Measurements from ENCODE around the gene KRT84. TPM values are rescaled to one million over a fixed set of nuclear protein-coding genes. Genes with fewer than 3 reads are reported as not detected.

The KRT84 gene
- total RNA-seq, 4 donors from 2014 or later = not detected

DNA sequence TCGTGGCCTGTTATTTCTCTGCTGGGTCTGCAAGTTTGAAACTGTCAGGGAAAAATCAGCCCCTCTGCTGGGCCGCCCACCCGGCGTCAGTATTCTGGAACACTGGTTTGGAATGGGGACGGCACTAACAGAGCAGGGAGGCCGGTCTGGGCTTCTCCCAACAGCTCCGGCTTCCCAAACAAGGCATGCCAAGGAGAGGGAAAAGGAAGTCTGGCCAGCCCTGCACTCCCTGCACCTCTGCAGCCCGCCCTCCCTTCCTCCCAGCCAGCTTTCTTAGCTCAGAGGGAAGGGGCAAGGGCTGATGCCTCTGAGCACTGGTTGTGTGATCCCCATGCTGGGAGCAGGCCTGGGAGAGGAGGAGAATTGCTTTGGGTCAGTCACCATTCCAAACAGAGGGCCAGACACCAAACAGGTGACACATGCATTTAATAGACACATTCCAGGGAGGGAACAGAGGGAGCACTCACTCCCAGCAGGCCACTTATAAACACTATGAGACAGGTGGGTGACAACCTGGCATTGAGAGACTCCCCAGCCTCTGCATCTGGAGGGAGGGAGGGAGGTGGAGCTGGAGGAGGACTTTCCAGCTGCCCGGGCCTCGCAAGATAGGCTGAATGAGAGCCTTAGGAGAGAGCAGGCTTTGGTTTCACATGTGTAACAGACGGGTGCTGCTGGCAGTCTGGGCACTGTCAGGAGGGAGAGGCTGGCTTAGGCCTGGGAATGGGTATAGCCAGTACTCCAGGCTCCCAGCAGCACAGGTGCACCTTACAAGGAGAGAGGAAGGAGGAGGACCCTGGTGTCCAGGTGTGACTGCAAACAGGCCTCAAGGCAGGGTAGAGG lies 38.4 kb upstream of the KRT84 start:
- H3K27me3 ChIP-seq = no peaks in the 10 kb centered on the region
- H3K27ac ChIP-seq = peak overlapping the region in 1 of 4 donors; percentile 16
- no peak overlapping the region for H3K4me3 ChIP-seq
- H3K36me3 ChIP-seq = no peaks in the 10 kb centered on the region
- TF ChIP-seq POLR2A (IDR thresholded peaks at IDR 0.05) = no peak
- TF ChIP-seq, protein P1, sequence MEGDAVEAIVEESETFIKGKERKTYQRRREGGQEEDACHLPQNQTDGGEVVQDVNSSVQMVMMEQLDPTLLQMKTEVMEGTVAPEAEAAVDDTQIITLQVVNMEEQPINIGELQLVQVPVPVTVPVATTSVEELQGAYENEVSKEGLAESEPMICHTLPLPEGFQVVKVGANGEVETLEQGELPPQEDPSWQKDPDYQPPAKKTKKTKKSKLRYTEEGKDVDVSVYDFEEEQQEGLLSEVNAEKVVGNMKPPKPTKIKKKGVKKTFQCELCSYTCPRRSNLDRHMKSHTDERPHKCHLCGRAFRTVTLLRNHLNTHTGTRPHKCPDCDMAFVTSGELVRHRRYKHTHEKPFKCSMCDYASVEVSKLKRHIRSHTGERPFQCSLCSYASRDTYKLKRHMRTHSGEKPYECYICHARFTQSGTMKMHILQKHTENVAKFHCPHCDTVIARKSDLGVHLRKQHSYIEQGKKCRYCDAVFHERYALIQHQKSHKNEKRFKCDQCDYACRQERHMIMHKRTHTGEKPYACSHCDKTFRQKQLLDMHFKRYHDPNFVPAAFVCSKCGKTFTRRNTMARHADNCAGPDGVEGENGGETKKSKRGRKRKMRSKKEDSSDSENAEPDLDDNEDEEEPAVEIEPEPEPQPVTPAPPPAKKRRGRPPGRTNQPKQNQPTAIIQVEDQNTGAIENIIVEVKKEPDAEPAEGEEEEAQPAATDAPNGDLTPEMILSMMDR (IDR thresholded peaks at IDR 0.05) = no peak
- no peaks in the 10 kb centered on the region for H3K9me3 ChIP-seq
- no peaks in the 10 kb centered on the region for H3K4me1 ChIP-seq
- peak in 1 of 3 donors; percentile 19 for DNase-seq

DNA sequence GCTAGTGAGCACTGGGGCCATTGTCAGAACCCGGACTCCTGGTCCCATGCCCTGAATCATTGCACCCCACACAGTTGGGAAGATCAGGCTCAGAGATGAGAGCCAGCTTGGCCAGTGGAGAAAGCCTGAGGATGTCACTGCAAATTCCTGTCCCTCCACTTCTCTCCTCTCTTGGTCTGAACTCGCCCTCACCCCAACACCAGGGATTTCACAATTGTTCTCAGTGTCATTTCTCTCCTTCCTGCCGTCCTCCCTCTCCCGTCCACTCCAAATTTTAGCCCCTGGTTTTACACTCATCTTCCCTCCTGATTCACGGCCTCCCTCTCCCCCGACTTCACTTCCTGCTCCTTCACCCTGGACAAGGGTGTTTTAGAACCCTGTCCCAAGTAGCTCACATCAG lies 37.6 kb upstream of the KRT84 start:
- no peak for DNase-seq
- TF ChIP-seq, protein P1 (IDR thresholded peaks at IDR 0.05) = no peak
- TF ChIP-seq POLR2A (IDR thresholded peaks at IDR 0.05) = no peak
- no peaks in the 10 kb centered on the region for H3K36me3 ChIP-seq
- no peaks in the 10 kb centered on the region for H3K27me3 ChIP-seq
- no peaks in the 10 kb centered on the region for H3K9me3 ChIP-seq
- H3K27ac ChIP-seq = peak overlapping the region in 1 of 4 donors; percentile 16
- H3K4me3 ChIP-seq = no peak overlapping the region
- no peaks in the 10 kb centered on the region for H3K4me1 ChIP-seq

DNA sequence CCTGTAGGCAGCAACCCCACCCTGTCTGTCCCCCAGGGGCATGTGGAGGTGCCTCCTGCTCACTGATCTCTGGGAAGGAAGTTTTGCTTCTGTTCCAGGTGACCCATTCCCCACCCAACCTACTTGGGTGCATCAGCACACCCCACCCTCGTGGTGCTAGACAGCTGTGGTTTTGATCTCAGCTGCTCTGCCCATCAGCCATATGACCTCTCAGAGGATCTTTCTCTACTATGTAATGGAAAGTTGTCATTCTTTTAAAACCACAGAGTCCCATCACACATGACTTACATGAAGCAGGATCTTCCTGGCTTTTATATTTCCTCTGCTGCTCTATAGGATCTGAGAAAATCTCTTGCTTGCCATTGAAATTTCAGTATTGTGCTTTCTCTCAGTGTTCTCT lies 34.2 kb upstream of the KRT84 start:
- Histone ChIP-seq H3K36me3 (no peaks in the 10 kb centered on the region), H3K27ac (no peak overlapping the region), H3K4me3 (no peak overlapping the region), H3K9me3 (no peaks in the 10 kb centered on the region), H3K27me3 (no peaks in the 10 kb centered on the region), H3K4me1 (peaks cover 0 to 4% (median 0%) of the 10 kb centered on the region in 4 donors)
- TF ChIP-seq POLR2A (IDR thresholded peaks at IDR 0.05) = no peak
- TF ChIP-seq, protein P1 (IDR thresholded peaks at IDR 0.05) = no peak
- no peak for DNase-seq

DNA sequence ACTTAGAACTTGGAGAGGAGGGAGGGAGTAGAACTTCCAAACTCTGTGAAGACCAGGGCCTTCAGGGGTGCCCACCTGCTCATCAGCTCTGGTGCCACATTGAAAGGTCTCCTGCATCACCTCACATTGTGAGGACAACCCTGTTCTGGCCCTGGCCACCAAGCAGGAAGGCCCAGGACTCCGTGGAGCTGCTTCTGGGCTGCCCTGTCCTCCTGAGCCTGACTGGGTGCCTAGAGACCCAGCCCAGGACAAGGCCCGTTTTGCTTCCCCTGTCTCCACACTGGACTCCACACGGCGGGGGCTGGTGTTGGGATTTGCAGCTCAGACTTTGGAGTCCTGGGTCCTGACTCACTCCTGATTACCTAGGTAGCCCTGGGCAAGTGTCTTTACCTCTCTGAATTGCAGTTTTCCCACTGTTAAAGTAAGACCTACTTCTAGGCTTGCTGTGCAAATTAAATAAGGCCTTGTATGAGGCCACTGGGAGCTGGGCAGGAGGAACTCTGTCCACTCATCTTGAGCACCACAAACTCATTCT lies 33.2 kb upstream of the KRT84 start:
- H3K27me3 ChIP-seq = no peaks in the 10 kb centered on the region
- H3K36me3 ChIP-seq = no peaks in the 10 kb centered on the region
- TF ChIP-seq, protein P1 (IDR thresholded peaks at IDR 0.05) = no peak
- TF ChIP-seq POLR2A (IDR thresholded peaks at IDR 0.05) = no peak
- H3K4me3 ChIP-seq = no peak overlapping the region
- no peak overlapping the region for H3K27ac ChIP-seq
- peaks cover 0 to 4% (median 0%) of the 10 kb centered on the region in 4 donors for H3K4me1 ChIP-seq
- H3K9me3 ChIP-seq = no peaks in the 10 kb centered on the region
- DNase-seq = no peak

DNA sequence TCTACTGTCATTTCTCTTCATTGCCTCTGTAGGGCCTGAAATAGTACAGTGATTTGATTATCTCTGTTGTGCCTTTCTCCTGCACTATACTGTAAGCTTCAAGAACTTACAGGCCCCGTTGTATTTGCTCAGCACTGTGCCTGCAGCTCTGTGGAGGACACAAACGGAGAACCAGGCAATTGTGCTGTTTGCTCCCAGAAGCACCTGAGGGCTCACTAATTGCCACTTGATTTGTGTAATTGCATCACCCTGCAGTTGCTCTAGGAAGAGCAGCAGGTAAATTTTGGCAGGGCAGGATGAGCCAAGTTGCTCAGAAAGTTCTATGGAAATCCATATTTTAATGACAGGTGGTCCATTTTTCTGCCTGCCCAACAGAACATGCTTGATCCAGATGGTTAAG lies 32.3 kb upstream of the KRT84 start:
- no peaks in the 10 kb centered on the region for H3K36me3 ChIP-seq
- no peaks in the 10 kb centered on the region for H3K9me3 ChIP-seq
- DNase-seq = no peak
- H3K27me3 ChIP-seq = no peaks in the 10 kb centered on the region
- TF ChIP-seq, protein P1 (IDR thresholded peaks at IDR 0.05) = no peak
- no peak for TF ChIP-seq POLR2A (IDR thresholded peaks at IDR 0.05)
- H3K27ac ChIP-seq = no peak overlapping the region
- H3K4me1 ChIP-seq = peaks cover 0 to 4% (median 0%) of the 10 kb centered on the region in 4 donors
- no peak overlapping the region for H3K4me3 ChIP-seq
